Type B pancreatic cell (in vitro differentiated cells): ENCODE measurements around the gene EDC3. TPM values are rescaled to one million over a fixed set of nuclear protein-coding genes. Genes with fewer than 3 reads are reported as not detected.

Experiments
- DNase-seq: peaks from one replicate; pipeline ENCODE4 v3.0.0; 2021; ENCODE audit warnings: mixed read lengths; ENCODE audit not compliant: unreplicated experiment; ENCODE audit errors: extremely low spot score
- H3K27ac Mint-ChIP-seq: 2 replicates; pipeline ENCODE4 v1.8.0; 2021; ENCODE audit warnings: mild to moderate bottlenecking, mixed read lengths
- H3K27me3 Mint-ChIP-seq: 2 replicates; pipeline ENCODE4 v1.8.0; 2021; ENCODE audit warnings: mixed read lengths
- H3K36me3 Mint-ChIP-seq: 2 replicates; pipeline ENCODE4 v1.8.0; 2021; ENCODE audit warnings: mixed read lengths
- H3K4me1 Mint-ChIP-seq: one replicate; pipeline ENCODE4 v1.8.0; 2021; ENCODE audit warnings: mixed read lengths; ENCODE audit not compliant: unreplicated experiment
- H3K4me3 Mint-ChIP-seq: 2 replicates; pipeline ENCODE4 v1.8.0; 2021; ENCODE audit warnings: mild to moderate bottlenecking, mixed read lengths
- H3K9me3 Mint-ChIP-seq: 2 replicates; pipeline ENCODE4 v1.8.0; 2021; ENCODE audit warnings: mixed read lengths
- CTCF ChIP-seq: fragments of 200-600 bp; sonication (generic); conservative IDR thresholded peaks from 2 replicates; pipeline ENCODE4 v1.5.0; 2021; ENCODE audit warnings: antibody characterized with exemption, mild to moderate bottlenecking
- total RNA-seq: library from RNA; stranded (reverse); gene quantifications from 2 replicates; pipeline ENCODE4 v1.2.1, GENCODE V29; 2021; ENCODE audit warnings: low replicate concordance

The EDC3 gene
- total RNA-seq, 1 donor from 2014 or later: 72.3 TPM

- Mint-ChIP-seq H3K4me3 (peak overlapping the region; percentile 79), H3K4me1 (peaks cover 24% of the 10 kb centered on the region), H3K27ac (peak overlapping the region; percentile 82), H3K9me3 (no peaks in the 10 kb centered on the region), H3K27me3 (peaks cover 13% of the 10 kb centered on the region), H3K36me3 (peaks cover 17% of the 10 kb centered on the region)
- no peak for DNase-seq
- no peak for TF ChIP-seq CTCF
Measured at GRCh38 chr15:74722591-74722990, 26.8 kb upstream of the EDC3 start.

GRCh38 chr15:74716651-74717050 lies 20.8 kb upstream of the EDC3 start:
- H3K4me1 Mint-ChIP-seq: no peaks in the 10 kb centered on the region
- H3K9me3 Mint-ChIP-seq: no peaks in the 10 kb centered on the region
- H3K36me3 Mint-ChIP-seq: peaks cover 15% of the 10 kb centered on the region
- H3K27ac Mint-ChIP-seq: peak overlapping the region; percentile 36
- no peak overlapping the region for H3K4me3 Mint-ChIP-seq
- no peaks in the 10 kb centered on the region for H3K27me3 Mint-ChIP-seq
- DNase-seq: no peak
- TF ChIP-seq CTCF: no peak

- no peaks in the 10 kb centered on the region for H3K36me3 Mint-ChIP-seq
- H3K9me3 Mint-ChIP-seq: no peaks in the 10 kb centered on the region
- no peaks in the 10 kb centered on the region for H3K4me1 Mint-ChIP-seq
- DNase-seq: no peak
- H3K4me3 Mint-ChIP-seq: no peak overlapping the region
- H3K27me3 Mint-ChIP-seq: peaks cover 16% of the 10 kb centered on the region
- no peak for TF ChIP-seq CTCF
- H3K27ac Mint-ChIP-seq: no peak overlapping the region
Measured at GRCh38 chr15:74712311-74712710, 16.5 kb upstream of the EDC3 start.

GRCh38 chr15:74710319-74711094 lies 14.7 kb upstream of the EDC3 start:
- no peaks in the 10 kb centered on the region for H3K9me3 Mint-ChIP-seq
- H3K4me1 Mint-ChIP-seq: no peaks in the 10 kb centered on the region
- H3K36me3 Mint-ChIP-seq: no peaks in the 10 kb centered on the region
- no peak overlapping the region for H3K27ac Mint-ChIP-seq
- DNase-seq: no peak
- no peak for TF ChIP-seq CTCF
- peaks cover 26% of the 10 kb centered on the region for H3K27me3 Mint-ChIP-seq
- no peak overlapping the region for H3K4me3 Mint-ChIP-seq

GRCh38 chr15:74709892-74710291 lies 14.1 kb upstream of the EDC3 start:
- TF ChIP-seq CTCF: no peak
- Mint-ChIP-seq H3K36me3 (no peaks in the 10 kb centered on the region), H3K27me3 (peaks cover 29% of the 10 kb centered on the region), H3K27ac (no peak overlapping the region), H3K9me3 (no peaks in the 10 kb centered on the region), H3K4me1 (no peaks in the 10 kb centered on the region), H3K4me3 (no peak overlapping the region)
- no peak for DNase-seq
